ENCODE results near the gene CXCR5. TPM values are rescaled to one million over a fixed set of nuclear protein-coding genes. Genes with fewer than 3 reads are reported as not detected.

The CXCR5 gene
- total RNA-seq, 1 experiment from 2014 or later = not detected

DNA sequence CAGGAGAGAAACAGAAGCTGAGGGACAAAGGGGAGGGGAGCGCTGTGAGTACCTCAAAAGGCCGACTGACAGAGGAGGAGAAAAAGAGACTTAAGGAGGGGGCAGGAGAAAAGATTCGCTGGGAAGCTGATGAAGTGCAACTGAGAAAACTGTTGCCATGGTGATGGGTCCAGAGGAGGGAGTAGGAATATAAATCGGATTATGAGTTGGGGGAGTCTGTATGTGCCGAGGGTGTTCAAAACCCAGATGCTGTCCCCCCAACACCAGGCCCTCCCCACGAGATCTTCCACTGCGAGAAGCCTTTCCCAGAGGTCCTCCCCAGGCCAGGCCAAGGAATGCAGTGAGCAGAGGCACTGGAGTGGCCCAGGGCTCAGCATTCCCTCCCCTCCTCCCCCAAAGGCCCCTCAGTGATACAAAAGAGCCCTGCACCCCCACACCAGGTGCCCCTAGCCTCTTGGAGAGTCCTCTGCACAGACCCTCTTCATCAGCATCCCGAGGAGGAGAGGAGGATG lies 55.8 kb downstream of the CXCR5 start:
- ATAC-seq (no peak), DNase-seq (no peak)
- POLR2A ChIA-PET (ENCODE audit: unreplicated experiment) = no interaction called here
- H3K36me3 ChIP-seq (ENCODE audit: low read depth, low read length) = no peaks in the 10 kb centered on the region
- H2AFZ ChIP-seq (ENCODE audit: low read length) = no peak overlapping the region
- no peaks in the 10 kb centered on the region for H3F3A ChIP-seq (ENCODE audit: low read length, unreplicated experiment)
- H3K79me2 ChIP-seq (ENCODE audit: low read length) = no peaks in the 10 kb centered on the region
- H3K9me2 ChIP-seq (replicated peaks; ENCODE audit: low read length) = no peaks in the 10 kb centered on the region
- peak overlapping the region; percentile 29 for H3K4me2 ChIP-seq (ENCODE audit: low read length)
- H3K9me3 ChIP-seq (ENCODE audit: low read length) = no peaks in the 10 kb centered on the region
- no TSS peak for BruUV-seq (replicated peaks)
- CTCF ChIA-PET = no interaction called here
- no peaks in the 10 kb centered on the region for H4K20me1 ChIP-seq (ENCODE audit: low read length)
- TF ChIP-seq EZH2phosphoT487 (IDR thresholded peaks at IDR 0.05; ENCODE audit: borderline replicate concordance, low read length) = no peak
- intact Hi-C loops (cut with micrococcal nuclease) = no loop called here
- peak overlapping the region; percentile 75 for H3K27ac ChIP-seq (ENCODE audit: low read length)
- H3K9ac ChIP-seq (ENCODE audit: low read length) = no peak overlapping the region; the same call in 1 of the 2 replicates
- H3K4me3 ChIP-seq (ENCODE audit: low read length) = no peak overlapping the region
- peaks cover 15% of the 10 kb centered on the region for H3K4me1 ChIP-seq (ENCODE audit: insufficient read depth, low read length)
- H3K27me3 ChIP-seq (ENCODE audit: low read length) = no peaks in the 10 kb centered on the region

GRCh38 chr11:118939953-118940598 lies 56.4 kb downstream of the CXCR5 start:
- Histone ChIP-seq H3K4me2 (ENCODE audit: low read length) (no peak overlapping the region), H3K4me3 (ENCODE audit: low read length) (no peak overlapping the region), H3F3A (ENCODE audit: low read length, unreplicated experiment) (no peaks in the 10 kb centered on the region), H3K27me3 (ENCODE audit: low read length) (no peaks in the 10 kb centered on the region), H3K36me3 (ENCODE audit: low read depth, low read length) (no peaks in the 10 kb centered on the region), H3K4me1 (ENCODE audit: insufficient read depth, low read length) (peaks cover 15% of the 10 kb centered on the region), H3K79me2 (ENCODE audit: low read length) (no peaks in the 10 kb centered on the region), H4K20me1 (ENCODE audit: low read length) (no peaks in the 10 kb centered on the region), H3K27ac (ENCODE audit: low read length) (no peak overlapping the region), H2AFZ (ENCODE audit: low read length) (no peak overlapping the region), H3K9me2 (replicated peaks; ENCODE audit: low read length) (no peaks in the 10 kb centered on the region), H3K9ac (ENCODE audit: low read length) (no peak overlapping the region), H3K9me3 (ENCODE audit: low read length) (no peaks in the 10 kb centered on the region)
- TF ChIP-seq CTCF (conservative IDR thresholded peaks at IDR 0.05; ENCODE audit: low read depth, low read length) (no peak), EZH2 (IDR thresholded peaks at IDR 0.05; ENCODE audit: low read length, unreplicated experiment) (no peak), EZH2phosphoT487 (IDR thresholded peaks at IDR 0.05; ENCODE audit: borderline replicate concordance, low read length) (no peak)
- DNase-seq (no peak), ATAC-seq (no peak)
- ChIA-PET POLR2A (ENCODE audit: unreplicated experiment) (no interaction called here), CTCF (no interaction called here)
- BruUV-seq (replicated peaks) = no TSS peak
- intact Hi-C loops (cut with micrococcal nuclease) = no loop called here

- Histone ChIP-seq H3K27ac (ENCODE audit: low read length) (no peak overlapping the region), H3K4me3 (ENCODE audit: low read length) (no peak overlapping the region), H4K20me1 (ENCODE audit: low read length) (no peaks in the 10 kb centered on the region), H3K4me2 (ENCODE audit: low read length) (no peak overlapping the region), H3K36me3 (ENCODE audit: low read depth, low read length) (no peaks in the 10 kb centered on the region), H3K9me2 (replicated peaks; ENCODE audit: low read length) (no peaks in the 10 kb centered on the region), H3K27me3 (ENCODE audit: low read length) (no peaks in the 10 kb centered on the region), H2AFZ (ENCODE audit: low read length) (no peak overlapping the region), H3K9me3 (ENCODE audit: low read length) (no peaks in the 10 kb centered on the region), H3K9ac (ENCODE audit: low read length) (no peak overlapping the region), H3K4me1 (ENCODE audit: insufficient read depth, low read length) (no peaks in the 10 kb centered on the region), H3F3A (ENCODE audit: low read length, unreplicated experiment) (no peaks in the 10 kb centered on the region), H3K79me2 (ENCODE audit: low read length) (no peaks in the 10 kb centered on the region)
- POLR2A ChIA-PET (ENCODE audit: unreplicated experiment) = no interaction called here
- DNase-seq = no peak
- intact Hi-C loops (cut with micrococcal nuclease) = no loop called here
- ATAC-seq = no peak
- CTCF ChIA-PET = no interaction called here
- TF ChIP-seq EZH2 (IDR thresholded peaks at IDR 0.05; ENCODE audit: low read length, unreplicated experiment) = no peak
- TF ChIP-seq EZH2phosphoT487 (IDR thresholded peaks at IDR 0.05; ENCODE audit: borderline replicate concordance, low read length) = no peak
- TF ChIP-seq CTCF (conservative IDR thresholded peaks at IDR 0.05; ENCODE audit: low read depth, low read length) = no peak
- BruUV-seq (replicated peaks) = no TSS peak
Measured at GRCh38 chr11:118947091-118947490, 63.4 kb downstream of the CXCR5 start.

Small RNA genes within 50 kb of the gene (microRNA-seq; reads per million reads assigned to microRNA genes)
- gene MIR4492 (ENCODE audit: unreplicated experiment) = 0.75 reads per million

Other genes with a start within 250 kb of the CXCR5 start
- gene TREH, start 204.2 kb upstream of the CXCR5 start, total RNA-seq (2014; rRNA removed) = not detected in 2 replicates
- gene DDX6, start 92.7 kb upstream of the CXCR5 start, total RNA-seq (2014; rRNA removed) = 59.4 and 66.3 TPM in 2 replicates
- 49.7 and 68.2 TPM in 2 replicates for gene BCL9L, start 42.0 kb downstream of the CXCR5 start, total RNA-seq (2014; rRNA removed)
- 0.44 TPM in 1 of 2 replicates, not detected in the other for gene UPK2, start 72.4 kb downstream of the CXCR5 start, total RNA-seq (2014; rRNA removed)
- not detected in 2 replicates for gene FOXR1, start 87.9 kb downstream of the CXCR5 start, total RNA-seq (2014; rRNA removed)
- gene CENATAC, start 114.2 kb downstream of the CXCR5 start, total RNA-seq (2014; rRNA removed) = 83.5 and 88.0 TPM in 2 replicates
- 813 and 931 TPM in 2 replicates for gene RPS25, start 134.5 kb downstream of the CXCR5 start, total RNA-seq (2014; rRNA removed)
- gene TRAPPC4, start 134.9 kb downstream of the CXCR5 start, total RNA-seq (2014; rRNA removed) = 129 and 150 TPM in 2 replicates
- 31.4 and 35.4 TPM in 2 replicates for gene SLC37A4, start 147.0 kb downstream of the CXCR5 start, total RNA-seq (2014; rRNA removed)
- gene HYOU1, start 173.3 kb downstream of the CXCR5 start, total RNA-seq (2014; rRNA removed) = 168 and 208 TPM in 2 replicates
- gene VPS11, start 183.9 kb downstream of the CXCR5 start, total RNA-seq (2014; rRNA removed) = 48.3 and 48.7 TPM in 2 replicates
- gene HMBS, start 201.0 kb downstream of the CXCR5 start, total RNA-seq (2014; rRNA removed) = 9.3 and 22.5 TPM in 2 replicates
- gene DPAGT1, start 218.0 kb downstream of the CXCR5 start, total RNA-seq (2014; rRNA removed) = 68.0 and 82.4 TPM in 2 replicates
- 16.8 and 17.2 TPM in 2 replicates for gene C2CD2L, start 223.5 kb downstream of the CXCR5 start, total RNA-seq (2014; rRNA removed)
- 14.7 and 24.7 TPM in 2 replicates for gene HINFP, start 237.7 kb downstream of the CXCR5 start, total RNA-seq (2014; rRNA removed)